Pancreas (tissue), 10 donors: ENCODE measurements around the gene GABRA5. TPM values are rescaled to one million over a fixed set of nuclear protein-coding genes. Genes with fewer than 3 reads are reported as not detected.
A peak's percentile ranks its signal among the peaks of the same experiment; 100 is the strongest.
"Not testable (repeated sequence)": the region's sequence is repeated elsewhere in the genome, so short reads cannot be mapped to it uniquely, and the experiment has no call there.

Experiments used
- ATAC-seq, 4 donors: fragments of 200-7000 bp; cut with Tn5 transposase; one replicate each; pipeline versions ENCODE4 v1.8.0 to v1.9.1; 2020; ENCODE audit warnings: mild to moderate bottlenecking in 4 of 4, moderate library complexity in 4 of 4
- DNase-seq, 6 donors: peaks; one replicate each; pipeline ENCODE4 v3.0.0-alpha.2; 2020
- FAIRE-seq: peaks from 2 replicates; lab custom pipeline; 2012; peaks lifted over from hg19 to GRCh38; lab: Jason Lieb, UNC
- H3K27ac ChIP-seq, 4 donors: fragments of 200-600 bp; sonication (generic); 1 replicate in 3 of 4; 2 replicates in 1 of 4; pipeline versions ENCODE4 v1.5.0 to v1.8.0; 2020
- H3K27me3 ChIP-seq, 4 donors: fragments of 200-600 bp; one replicate each; pipeline ENCODE4 v1.8.0; 2021
- H3K36me3 ChIP-seq, 3 donors: fragments of 200-600 bp; sonication (generic) in 1 of 3; one replicate each; pipeline versions ENCODE4 v1.5.0 to v1.8.0; 2020 to 2021
- H3K4me1 ChIP-seq, 3 donors: fragments of 200-600 bp; one replicate each; pipeline ENCODE4 v1.8.0; 2021
- H3K4me3 ChIP-seq, 4 donors: fragments of 200-600 bp; sonication (generic) in 2 of 4; one replicate each; pipeline versions ENCODE4 v1.5.0 to v1.8.0; 2020 to 2021
- H3K9me3 ChIP-seq, 4 donors: fragments of 200-600 bp; one replicate each; pipeline ENCODE4 v1.8.0; 2021
- CTCF ChIP-seq, 4 donors: fragments of 200-600 bp; sonication (generic) in 3 of 4; IDR thresholded peaks; one replicate each; pipeline versions ENCODE4 v1.5.0 to v1.8.0; 2021; ENCODE audit warnings: antibody characterized with exemption in 4 of 4
- WGBS, 2 donors: extraction: QIAGEN DNeasy Blood & Tissue Kit; methylation state at CpG; one replicate each; pipeline ENCODE4 v1.1.7; 2013; 5-methylcytosine and 5-hydroxymethylcytosine counted together
- intact Hi-C, 3 donors: fragments of 100-400 bp; cut with DNase I; formaldehyde crosslinking; loops; one replicate each; pipeline versions ENCODE4 v1.11.1 to v1.14.2; 2022
- polyA plus RNA-seq, 2 donors: library from polyadenylated mRNA; stranded (reverse); fragments of 200-250 nt; gene quantifications; one replicate each; pipeline ENCODE4 v1.2.3, GENCODE V29; 2013
- total RNA-seq, 6 donors: library from RNA; stranded (reverse); fragmentation: NEBNext Ultra II Directional in 4 of 6; extraction: Animal tissue kit (Norgen Biotek cat#: 25700) in 4 of 6; gene quantifications; one replicate each; pipeline versions ENCODE4 v1.2.1 to v1.2.4, GENCODE V29; 2021 to 2023
- donor health status: healthy with polysubstance abuse.
- donor health status: DM: no; HTN: no; CAD: no; lungs with moderate emphysema.
- donor health status: DM: no; HTN: no; CAD: no.
- donor health status: control.
- donor health status: control.
- donor health status: Bipolar disorder and iron deficiency.
- donor health status: DM: yes; HTN: yes; CAD: no.
- donor health status: DM: no; HTN: no; CAD: no.
- donor health status: DM: no; HTN: no; CAD: no.
- donor health status: DM: yes; HTN: yes; CAD: no.

GABRA5 gene
- total RNA-seq (under 1 TPM in 3 of 6 donors, not detected in 3; 0.28 to 0.52 (median 0.28) TPM), polyA plus RNA-seq (under 1 TPM in 1 of 2 donors, not detected in 1; 0.16 TPM)

GRCh38 chr15:26866298-26867199, at the start of gene GABRA5:
Gene GABRA5 (plus strand): TSS chr15:26867062. CDS start chr15:26869249, 2,187 bp downstream.
- peak in 3 of 4 donors; percentile 81 to 87 (median 85) for ATAC-seq
- no peak for FAIRE-seq

GRCh38 chr15:26831191-26831590, 35.7 kb upstream of the GABRA5 start:
- H3K4me1 ChIP-seq, H3K36me3 ChIP-seq, intact Hi-C loops, H3K27me3 ChIP-seq, FAIRE-seq, H3K27ac ChIP-seq, ATAC-seq, H3K4me3 ChIP-seq, DNase-seq, H3K9me3 ChIP-seq: not testable (repeated sequence)
- WGBS, 2 donors: 83 to 90% methylated on average over 25 to 36 of the region's 36 CpGs

More at GRCh38 chr15:26866298-26867199, at the start of gene GABRA5:
- intact Hi-C loops: no loop called here
- WGBS, 2 donors: 8 to 15% methylated on average over 44 to 63 of the region's 63 CpGs
- TF ChIP-seq CTCF (IDR thresholded peaks at IDR 0.05): no peak
- Histone ChIP-seq H3K4me1 (no peaks in the 10 kb centered on the region), H3K27me3 (peaks cover 3 to 28% (median 5%) of the 10 kb centered on the region in 4 donors), H3K4me3 (peak within 1 kb of the TSS in 2 of 4 donors; percentile 13 to 17), H3K9me3 (no peaks in the 10 kb centered on the region), H3K36me3 (no peaks in the 10 kb centered on the region), H3K27ac (no peak within 1 kb of the TSS)
- peak in 4 of 6 donors; percentile 22 to 80 (median 49) for DNase-seq

GRCh38 chr15:26831951-26832350, 34.9 kb upstream of the GABRA5 start:
- 55 to 67% methylated on average over 7 of the region's 7 CpGs for WGBS, 2 donors
- no peak for DNase-seq

GRCh38 chr15:26838742-26839460, 28.0 kb upstream of the GABRA5 start:
- 41 to 48% methylated on average over 26 of the region's 26 CpGs for WGBS, 2 donors
- Histone ChIP-seq H3K36me3 (no peaks in the 10 kb centered on the region), H3K4me3 (no peak overlapping the region), H3K27ac (no peak overlapping the region), H3K4me1 (no peaks in the 10 kb centered on the region), H3K27me3 (peaks cover 0 to 17% (median 0%) of the 10 kb centered on the region in 4 donors), H3K9me3 (no peaks in the 10 kb centered on the region)
- intact Hi-C loops: no loop called here
- DNase-seq (no peak), FAIRE-seq (no peak), ATAC-seq (peak in 1 of 4 donors; percentile 50)
- peak in 3 of 4 donors; percentile 21 to 55 (median 31) for TF ChIP-seq CTCF (IDR thresholded peaks at IDR 0.05)

More at GRCh38 chr15:26831951-26832350, 34.9 kb upstream of the GABRA5 start:
- no peak for TF ChIP-seq CTCF (IDR thresholded peaks at IDR 0.05)
- intact Hi-C loops: no loop called here
- FAIRE-seq (no peak), ATAC-seq (peak in 2 of 4 donors; percentile 60 to 72)
- no peak overlapping the region for H3K27ac ChIP-seq
- H3K4me1 ChIP-seq: no peaks in the 10 kb centered on the region
- H3K27me3 ChIP-seq: peaks cover 0 to 1% (median 0%) of the 10 kb centered on the region in 4 donors
- no peaks in the 10 kb centered on the region for H3K9me3 ChIP-seq
- no peak overlapping the region for H3K4me3 ChIP-seq
- no peaks in the 10 kb centered on the region for H3K36me3 ChIP-seq

GRCh38 chr15:26841514-26841913, 25.3 kb upstream of the GABRA5 start:
- H3K9me3 ChIP-seq: no peaks in the 10 kb centered on the region
- H3K36me3 ChIP-seq: no peaks in the 10 kb centered on the region
- ATAC-seq (no peak), DNase-seq (no peak), FAIRE-seq (no peak)
- H3K4me3 ChIP-seq: no peak overlapping the region
- intact Hi-C loops: no loop called here
- H3K27ac ChIP-seq: no peak overlapping the region
- H3K4me1 ChIP-seq: no peaks in the 10 kb centered on the region
- no peak for TF ChIP-seq CTCF (IDR thresholded peaks at IDR 0.05)
- peaks cover 0 to 17% (median 0%) of the 10 kb centered on the region in 4 donors for H3K27me3 ChIP-seq
- WGBS, 2 donors: 50 to 51% methylated on average over 10 of the region's 10 CpGs
